Measurements from ENCODE around the gene NRXN3. TPM values are rescaled to one million over a fixed set of nuclear protein-coding genes. Genes with fewer than 3 reads are reported as not detected.

Gene NRXN3
- total RNA-seq, 5 donors from 2014 or later (not counting 1 experiment from before 2014, with no cell fraction given): not detected

- Histone ChIP-seq H3K4me1 (ENCODE audit: control insufficient read depth in 1 of 2, extremely low read depth in 1 of 2, insufficient read depth in 2 of 2, low read length in 2 of 2) (no peaks in the 10 kb centered on the region), H3K36me3 (ENCODE audit: control insufficient read depth in 2 of 2, extremely low read depth in 1 of 2, insufficient read depth in 1 of 2, low read length in 1 of 2) (no peaks in the 10 kb centered on the region), H3K9me3 (no peaks in the 10 kb centered on the region), H3K27me3 (replicated peaks in 1 of 2; ENCODE audit: control insufficient read depth in 2 of 2, extremely low read depth in 1 of 2, insufficient read depth in 2 of 2, low read length in 1 of 2) (no peaks in the 10 kb centered on the region), H3K4me3 (ENCODE audit: control insufficient read depth in 1 of 2, extremely low read depth in 1 of 2, low read length in 1 of 2) (no peak overlapping the region), H3K27ac (ENCODE audit: low read length) (no peak overlapping the region)
- ChIA-PET CTCF (no interaction called here), POLR2A (interaction anchor here in 1 of 2 donors (0.6 kb wide), 1 partner anchor 59 kb away, joined by 3 read pairs; no protein-coding TSS in a partner anchor)
- no peaks in the 10 kb centered on the region for H3K4me1 Mint-ChIP-seq
- H3K27ac Mint-ChIP-seq: no peak overlapping the region
- 50% methylated on average over 1 of the region's 7 CpGs for WGBS (ENCODE audit: insufficient coverage)
- DNase-seq (no peak), ATAC-seq (replicated peaks in 1 of 4) (no peak)
- H3K4me3 Mint-ChIP-seq: no peak overlapping the region
- peaks cover 0 to 3% of the 10 kb centered on the region in 2 donors for H3K27me3 Mint-ChIP-seq
- peaks cover 5 to 15% (median 10%) of the 10 kb centered on the region in 3 donors for H3K9me3 Mint-ChIP-seq
- H3K36me3 Mint-ChIP-seq: no peaks in the 10 kb centered on the region
Observed at GRCh38 chr14:79543967-79544697, 1374.0 kb downstream of the NRXN3 start.

GRCh38 chr14:79544698-79545070 lies 1374.5 kb downstream of the NRXN3 start:
- Mint-ChIP-seq H3K9me3 (peaks cover 5 to 12% (median 10%) of the 10 kb centered on the region in 3 donors), H3K36me3 (no peaks in the 10 kb centered on the region), H3K27me3 (peaks cover 0 to 3% of the 10 kb centered on the region in 2 donors), H3K4me1 (no peaks in the 10 kb centered on the region), H3K4me3 (no peak overlapping the region), H3K27ac (no peak overlapping the region)
- Histone ChIP-seq H3K4me1 (ENCODE audit: control insufficient read depth in 1 of 2, extremely low read depth in 1 of 2, insufficient read depth in 2 of 2, low read length in 2 of 2) (no peaks in the 10 kb centered on the region), H3K36me3 (ENCODE audit: control insufficient read depth in 2 of 2, extremely low read depth in 1 of 2, insufficient read depth in 1 of 2, low read length in 1 of 2) (no peaks in the 10 kb centered on the region), H3K27me3 (replicated peaks in 1 of 2; ENCODE audit: control insufficient read depth in 2 of 2, extremely low read depth in 1 of 2, insufficient read depth in 2 of 2, low read length in 1 of 2) (no peaks in the 10 kb centered on the region), H3K9me3 (no peaks in the 10 kb centered on the region), H3K4me3 (ENCODE audit: control insufficient read depth in 1 of 2, extremely low read depth in 1 of 2, low read length in 1 of 2) (no peak overlapping the region), H3K27ac (ENCODE audit: low read length) (no peak overlapping the region)
- ATAC-seq (replicated peaks in 1 of 4): no peak
- ChIA-PET CTCF (no interaction called here), POLR2A (no interaction called here)
- DNase-seq: no peak
- WGBS (ENCODE audit: insufficient coverage): no CpG with 5 or more reads among the region's 1 CpG

GRCh38 chr14:79548836-79549235 lies 1378.7 kb downstream of the NRXN3 start:
- H3K4me1 Mint-ChIP-seq: no peaks in the 10 kb centered on the region
- no peak overlapping the region for H3K27ac Mint-ChIP-seq
- Histone ChIP-seq H3K4me3 (ENCODE audit: control insufficient read depth in 1 of 2, extremely low read depth in 1 of 2, low read length in 1 of 2) (no peak overlapping the region), H3K36me3 (ENCODE audit: control insufficient read depth in 2 of 2, extremely low read depth in 1 of 2, insufficient read depth in 1 of 2, low read length in 1 of 2) (no peaks in the 10 kb centered on the region), H3K4me1 (ENCODE audit: control insufficient read depth in 1 of 2, extremely low read depth in 1 of 2, insufficient read depth in 2 of 2, low read length in 2 of 2) (no peaks in the 10 kb centered on the region), H3K27me3 (replicated peaks in 1 of 2; ENCODE audit: control insufficient read depth in 2 of 2, extremely low read depth in 1 of 2, insufficient read depth in 2 of 2, low read length in 1 of 2) (no peaks in the 10 kb centered on the region), H3K9me3 (no peaks in the 10 kb centered on the region), H3K27ac (ENCODE audit: low read length) (no peak overlapping the region)
- H3K4me3 Mint-ChIP-seq: no peak overlapping the region
- H3K36me3 Mint-ChIP-seq: no peaks in the 10 kb centered on the region
- CTCF ChIA-PET: no interaction called here
- no peaks in the 10 kb centered on the region for H3K27me3 Mint-ChIP-seq
- POLR2A ChIA-PET: no interaction called here
- peaks cover 7 to 13% (median 10%) of the 10 kb centered on the region in 3 donors for H3K9me3 Mint-ChIP-seq
- WGBS (ENCODE audit: insufficient coverage): 57% methylated on average over 1 of the region's 1 CpG
- DNase-seq (no peak), ATAC-seq (replicated peaks in 1 of 4) (no peak)

- Mint-ChIP-seq H3K9me3 (peaks cover 7 to 10% (median 9%) of the 10 kb centered on the region in 3 donors), H3K27ac (no peak overlapping the region), H3K4me1 (no peaks in the 10 kb centered on the region), H3K27me3 (no peaks in the 10 kb centered on the region), H3K36me3 (no peaks in the 10 kb centered on the region), H3K4me3 (no peak overlapping the region)
- 52% methylated on average over 2 of the region's 5 CpGs for WGBS (ENCODE audit: insufficient coverage)
- ChIA-PET POLR2A (no interaction called here), CTCF (no interaction called here)
- ATAC-seq (replicated peaks in 1 of 4) (no peak), DNase-seq (no peak)
- Histone ChIP-seq H3K4me1 (ENCODE audit: control insufficient read depth in 1 of 2, extremely low read depth in 1 of 2, insufficient read depth in 2 of 2, low read length in 2 of 2) (no peaks in the 10 kb centered on the region), H3K4me3 (ENCODE audit: control insufficient read depth in 1 of 2, extremely low read depth in 1 of 2, low read length in 1 of 2) (no peak overlapping the region), H3K9me3 (no peaks in the 10 kb centered on the region), H3K27me3 (replicated peaks in 1 of 2; ENCODE audit: control insufficient read depth in 2 of 2, extremely low read depth in 1 of 2, insufficient read depth in 2 of 2, low read length in 1 of 2) (no peaks in the 10 kb centered on the region), H3K27ac (ENCODE audit: low read length) (no peak overlapping the region), H3K36me3 (ENCODE audit: control insufficient read depth in 2 of 2, extremely low read depth in 1 of 2, insufficient read depth in 1 of 2, low read length in 1 of 2) (no peaks in the 10 kb centered on the region)
Observed at GRCh38 chr14:79549515-79549914, 1379.3 kb downstream of the NRXN3 start.

GRCh38 chr14:79551523-79551922 lies 1381.3 kb downstream of the NRXN3 start:
- CTCF ChIA-PET: no interaction called here
- no peaks in the 10 kb centered on the region for H3K9me3 ChIP-seq
- H3K4me3 Mint-ChIP-seq: no peak overlapping the region
- peaks cover 9 to 14% (median 10%) of the 10 kb centered on the region in 3 donors for H3K9me3 Mint-ChIP-seq
- H3K27ac ChIP-seq (ENCODE audit: low read length): no peak overlapping the region
- ATAC-seq (replicated peaks in 1 of 4) (no peak), DNase-seq (no peak)
- no peak overlapping the region for H3K27ac Mint-ChIP-seq
- H3K4me3 ChIP-seq (ENCODE audit: control insufficient read depth in 1 of 2, extremely low read depth in 1 of 2, low read length in 1 of 2): no peak overlapping the region
- no peaks in the 10 kb centered on the region for H3K4me1 Mint-ChIP-seq
- 54% methylated on average over 3 of the region's 4 CpGs for whole genome bisulfite sequencing (ENCODE audit: insufficient coverage)
- no peaks in the 10 kb centered on the region for H3K4me1 ChIP-seq (ENCODE audit: control insufficient read depth in 1 of 2, extremely low read depth in 1 of 2, insufficient read depth in 2 of 2, low read length in 2 of 2)
- no peaks in the 10 kb centered on the region for H3K36me3 Mint-ChIP-seq
- POLR2A ChIA-PET: no interaction called here
- H3K36me3 ChIP-seq (ENCODE audit: control insufficient read depth in 2 of 2, extremely low read depth in 1 of 2, insufficient read depth in 1 of 2, low read length in 1 of 2): no peaks in the 10 kb centered on the region
- no peaks in the 10 kb centered on the region for H3K27me3 ChIP-seq (replicated peaks in 1 of 2; ENCODE audit: control insufficient read depth in 2 of 2, extremely low read depth in 1 of 2, insufficient read depth in 2 of 2, low read length in 1 of 2)
- no peaks in the 10 kb centered on the region for H3K27me3 Mint-ChIP-seq

GRCh38 chr14:79552778-79553177 lies 1382.6 kb downstream of the NRXN3 start:
- ATAC-seq (replicated peaks in 1 of 4) (no peak), DNase-seq (no peak)
- Histone ChIP-seq H3K36me3 (ENCODE audit: control insufficient read depth in 2 of 2, extremely low read depth in 1 of 2, insufficient read depth in 1 of 2, low read length in 1 of 2) (no peaks in the 10 kb centered on the region), H3K4me3 (ENCODE audit: control insufficient read depth in 1 of 2, extremely low read depth in 1 of 2, low read length in 1 of 2) (no peak overlapping the region), H3K4me1 (ENCODE audit: control insufficient read depth in 1 of 2, extremely low read depth in 1 of 2, insufficient read depth in 2 of 2, low read length in 2 of 2) (no peaks in the 10 kb centered on the region), H3K9me3 (no peaks in the 10 kb centered on the region), H3K27ac (ENCODE audit: low read length) (no peak overlapping the region), H3K27me3 (replicated peaks in 1 of 2; ENCODE audit: control insufficient read depth in 2 of 2, extremely low read depth in 1 of 2, insufficient read depth in 2 of 2, low read length in 1 of 2) (no peaks in the 10 kb centered on the region)
- Mint-ChIP-seq H3K4me3 (no peak overlapping the region), H3K9me3 (peaks cover 6 to 16% (median 8%) of the 10 kb centered on the region in 3 donors), H3K36me3 (no peaks in the 10 kb centered on the region), H3K27ac (no peak overlapping the region), H3K27me3 (no peaks in the 10 kb centered on the region), H3K4me1 (no peaks in the 10 kb centered on the region)
- no CpG with 5 or more reads among the region's 1 CpG for WGBS (ENCODE audit: insufficient coverage)
- ChIA-PET POLR2A (no interaction called here), CTCF (no interaction called here)
